Fibroblast of the aortic adventitia (primary cell): ENCODE measurements around the gene DPM2. TPM values are rescaled to one million over a fixed set of nuclear protein-coding genes. Genes with fewer than 3 reads are reported as not detected.

ENCODE experiments used
- DNase-seq: peaks from one replicate; pipeline ENCODE4 v3.0.0-alpha.2; 2010; ENCODE audit warnings: low read depth
- H3K4me3 ChIP-seq: 2 replicates; pipeline ENCODE4 v1.5.1; 2011; ENCODE audit warnings: low read depth, mild to moderate bottlenecking, control low read depth, low read length, moderate library complexity
- CTCF ChIP-seq: IDR thresholded peaks from 2 replicates; pipeline ENCODE4 v1.5.1; 2011; ENCODE audit warnings: mild to moderate bottlenecking, low read length, control low read depth, inconsistent platforms; ENCODE audit not compliant: insufficient read depth
- total RNA-seq: library from RNA; depleted of rRNA; stranded (reverse); fragments of >200 nt; gene quantifications from 2 replicates; pipeline ENCODE4 v1.2.3, GENCODE V29; 2012; ENCODE audit warnings: low replicate concordance

The DPM2 gene
- total RNA-seq, 1 donor, result 19.9 TPM

DNA sequence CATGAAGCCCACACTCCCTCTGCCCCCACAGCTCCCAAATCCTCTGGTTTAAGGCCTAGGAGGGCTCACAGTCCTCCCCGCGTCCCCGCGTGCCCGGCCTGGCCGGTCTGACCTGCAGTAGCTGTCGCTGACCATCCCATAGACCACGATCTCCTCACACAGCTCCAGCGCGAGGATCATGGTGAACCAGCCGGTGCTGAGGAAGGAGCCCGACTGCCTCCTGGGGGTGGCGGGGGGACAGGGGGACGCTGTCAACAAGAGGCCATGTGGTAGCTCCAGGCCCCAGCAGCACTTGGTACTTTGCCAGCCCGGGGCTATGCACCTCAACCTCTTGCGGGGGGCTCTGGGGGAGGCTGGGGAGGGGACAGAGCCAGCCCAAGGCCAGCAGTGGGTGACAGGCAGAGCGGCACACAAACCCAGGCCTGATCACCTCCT is 27.8 kb downstream of the DPM2 start:
- no peak for TF ChIP-seq CTCF

DNA sequence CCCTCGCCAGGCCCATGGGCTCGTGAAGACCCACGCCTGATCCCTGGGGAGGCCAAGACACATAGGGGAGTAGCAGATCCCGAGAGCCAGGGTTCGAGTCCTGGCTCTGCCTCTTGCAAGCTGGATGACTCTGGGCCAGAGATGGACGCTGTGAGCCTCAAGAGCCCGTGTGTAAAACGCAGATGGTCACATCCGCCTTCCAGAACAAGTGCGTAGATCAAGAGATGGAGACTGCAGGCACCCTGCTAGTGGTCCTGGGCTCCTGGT is 29.1 kb downstream of the DPM2 start:
- no peak overlapping the region for H3K4me3 ChIP-seq
- TF ChIP-seq CTCF, result no peak
- no peak for DNase-seq

More for the DNA sequence above, 27.8 kb downstream of the DPM2 start:
- DNase-seq, result no peak
- H3K4me3 ChIP-seq, result no peak overlapping the region

- no peak for TF ChIP-seq CTCF
- no peak for DNase-seq
- no peak overlapping the region for H3K4me3 ChIP-seq
Observed at GRCh38 chr9:127907867-127908659, 29.6 kb downstream of the DPM2 start.

- no peak overlapping the region for H3K4me3 ChIP-seq
- no peak for DNase-seq
- no peak for TF ChIP-seq CTCF
Observed at GRCh38 chr9:127905788-127906191, 31.9 kb downstream of the DPM2 start.

DNA sequence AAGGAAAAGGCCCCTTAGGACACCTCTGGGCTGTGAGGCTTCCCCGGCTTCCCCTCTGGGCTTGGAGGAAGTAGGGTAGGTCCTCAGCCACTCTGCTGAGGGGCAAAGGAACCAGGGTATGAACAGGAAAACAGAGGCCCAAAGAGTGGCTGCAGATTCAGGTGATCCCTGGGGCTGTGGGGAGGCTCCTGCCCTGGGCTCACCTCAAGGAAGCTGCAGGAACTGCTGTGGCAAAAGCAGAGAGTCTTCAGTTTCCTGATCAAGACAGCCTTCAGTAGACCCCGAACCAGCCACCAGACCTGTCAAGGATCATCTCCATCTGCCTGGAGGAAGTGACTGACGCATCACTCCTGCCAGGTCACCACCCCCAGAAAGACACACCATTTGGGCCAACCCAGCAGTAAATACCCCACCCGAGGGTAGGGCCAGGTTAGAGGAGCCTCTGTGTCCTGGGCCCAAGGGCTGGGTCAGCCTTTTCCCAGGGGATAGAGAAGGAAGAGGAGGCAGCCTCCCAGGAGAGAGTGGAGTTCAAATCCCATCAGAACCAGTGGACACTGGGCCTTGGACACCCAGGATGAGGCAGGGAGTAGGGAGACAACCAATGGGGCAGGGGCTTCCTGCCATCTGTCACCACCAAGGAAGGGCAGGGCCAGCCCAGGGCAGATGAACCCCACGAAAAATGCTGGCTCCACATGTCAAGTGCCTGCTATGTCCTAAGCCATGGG is 32.5 kb downstream of the DPM2 start:
- H3K4me3 ChIP-seq, result no peak overlapping the region
- no peak for DNase-seq
- TF ChIP-seq CTCF, result no peak

GRCh38 chr9:127904561-127905003 is 33.1 kb downstream of the DPM2 start:
- H3K4me3 ChIP-seq, result no peak overlapping the region
- no peak for DNase-seq
- no peak for TF ChIP-seq CTCF
